HEK293 (cell line): ENCODE measurements around the gene KLK1.

Source experiments
- BCL11A ChIP-seq: fragments of 450-650 bp; formaldehyde crosslinking; IDR thresholded peaks from 2 replicates; pipeline ENCODE4 v1.5.1; 2016; ENCODE audit warnings: low read depth, missing biosample characterization, missing genetic modification characterization
- GFI1B ChIP-seq: fragments of 450-650 bp; formaldehyde crosslinking; IDR thresholded peaks from 2 replicates; pipeline ENCODE4 v1.5.1; 2016; ENCODE audit warnings: missing biosample characterization, missing genetic modification characterization
- GLI4 ChIP-seq: fragments of 450-650 bp; formaldehyde crosslinking; IDR thresholded peaks from 2 replicates; pipeline ENCODE4 v1.5.1; 2016; ENCODE audit warnings: missing biosample characterization, missing genetic modification characterization
- KLF8 ChIP-seq: fragments of 450-650 bp; formaldehyde crosslinking; IDR thresholded peaks from 2 replicates; pipeline ENCODE4 v1.5.1; 2016; ENCODE audit warnings: missing biosample characterization, missing genetic modification characterization
- SETDB1 ChIP-seq: IDR thresholded peaks from one replicate; pipeline ENCODE4 v1.6.1; 2017; ENCODE audit warnings: mild to moderate bottlenecking, low read length, moderate library complexity, mixed read lengths; ENCODE audit not compliant: insufficient read length
- ZBTB48 ChIP-seq: fragments of 450-650 bp; formaldehyde crosslinking; IDR thresholded peaks from 2 replicates; pipeline ENCODE4 v1.5.1; 2016; ENCODE audit warnings: missing biosample characterization, missing genetic modification characterization
- ZBTB7A ChIP-seq: fragments of 450-650 bp; formaldehyde crosslinking; IDR thresholded peaks from 2 replicates; pipeline ENCODE4 v1.5.1; 2016; ENCODE audit warnings: low read depth, missing biosample characterization, missing genetic modification characterization
- ZNF114 ChIP-seq: fragments of 450-650 bp; formaldehyde crosslinking; IDR thresholded peaks from 2 replicates; pipeline ENCODE4 v1.5.0; 2017; ENCODE audit warnings: missing biosample characterization, missing genetic modification characterization
- ZNF184 ChIP-seq: fragments of 450-650 bp; IDR thresholded peaks from 2 replicates; pipeline ENCODE4 v1.5.1; 2018; ENCODE audit warnings: missing biosample characterization, mild to moderate bottlenecking, missing genetic modification characterization
- ZNF202 ChIP-seq: fragments of 450-650 bp; formaldehyde crosslinking; IDR thresholded peaks from 2 replicates; pipeline ENCODE4 v1.5.1; 2016; ENCODE audit warnings: missing biosample characterization, missing genetic modification characterization, borderline replicate concordance
- ZNF24 ChIP-seq: fragments of 450-650 bp; formaldehyde crosslinking; IDR thresholded peaks from 2 replicates; pipeline ENCODE4 v1.5.1; 2016; ENCODE audit warnings: missing biosample characterization, missing genetic modification characterization
- ZNF292 ChIP-seq: fragments of 450-650 bp; formaldehyde crosslinking; IDR thresholded peaks from 2 replicates; pipeline ENCODE4 v1.5.1; 2016; ENCODE audit warnings: low read depth, missing biosample characterization, missing genetic modification characterization, borderline replicate concordance
- ZNF585B ChIP-seq: fragments of 450-650 bp; formaldehyde crosslinking; IDR thresholded peaks from 2 replicates; pipeline ENCODE4 v1.5.1; 2016; ENCODE audit warnings: missing biosample characterization, missing genetic modification characterization
- ZNF596 ChIP-seq: fragments of 450-650 bp; IDR thresholded peaks from 2 replicates; pipeline ENCODE4 v1.5.0; 2018; ENCODE audit warnings: missing biosample characterization, mild to moderate bottlenecking, missing genetic modification characterization, moderate library complexity
- ZNF776 ChIP-seq: fragments of 450-650 bp; formaldehyde crosslinking; IDR thresholded peaks from 2 replicates; pipeline ENCODE4 v1.5.0; 2017; ENCODE audit warnings: missing biosample characterization, missing genetic modification characterization, borderline replicate concordance
- ZNF837 ChIP-seq: fragments of 450-650 bp; formaldehyde crosslinking; IDR thresholded peaks from 2 replicates; pipeline ENCODE4 v1.5.1; 2016; ENCODE audit warnings: missing biosample characterization, missing genetic modification characterization
- TF ChIP-seq, protein P1 (sequence below): fragments of 450-650 bp; formaldehyde crosslinking; IDR thresholded peaks from 2 replicates; pipeline ENCODE4 v1.5.1; 2016; ENCODE audit warnings: missing biosample characterization, missing genetic modification characterization
- TF ChIP-seq, protein P2 (sequence below): fragments of 450-650 bp; formaldehyde crosslinking; IDR thresholded peaks from 2 replicates; pipeline ENCODE4 v1.5.1; 2016; ENCODE audit warnings: missing biosample characterization, missing genetic modification characterization
- TF ChIP-seq, protein P3 (sequence below): fragments of 450-650 bp; formaldehyde crosslinking; IDR thresholded peaks from 2 replicates; pipeline ENCODE4 v1.5.1; 2017; ENCODE audit warnings: missing biosample characterization, missing genetic modification characterization
- TF ChIP-seq, protein P4 (sequence below): fragments of 450-650 bp; formaldehyde crosslinking; IDR thresholded peaks from 2 replicates; pipeline ENCODE4 v1.5.1; 2016; ENCODE audit warnings: missing biosample characterization, missing genetic modification characterization
- TF ChIP-seq, protein P5 (sequence below): sonication (generic); formaldehyde crosslinking; IDR thresholded peaks from 2 replicates; pipeline ENCODE4 v1.8.1; 2022; ENCODE audit warnings: mild to moderate bottlenecking, moderate library complexity, missing genetic modification reagents
- TF ChIP-seq, protein P6 (sequence below): fragments of 450-650 bp; formaldehyde crosslinking; conservative IDR thresholded peaks from 2 replicates; pipeline ENCODE4 v1.5.1; 2016; ENCODE audit warnings: low read depth, missing biosample characterization, missing genetic modification characterization
- TF ChIP-seq, protein P7 (sequence below): fragments of 450-650 bp; formaldehyde crosslinking; IDR thresholded peaks from 2 replicates; pipeline ENCODE4 v1.5.1; 2017; ENCODE audit warnings: missing biosample characterization, missing genetic modification characterization

Gene KLK1

DNA sequence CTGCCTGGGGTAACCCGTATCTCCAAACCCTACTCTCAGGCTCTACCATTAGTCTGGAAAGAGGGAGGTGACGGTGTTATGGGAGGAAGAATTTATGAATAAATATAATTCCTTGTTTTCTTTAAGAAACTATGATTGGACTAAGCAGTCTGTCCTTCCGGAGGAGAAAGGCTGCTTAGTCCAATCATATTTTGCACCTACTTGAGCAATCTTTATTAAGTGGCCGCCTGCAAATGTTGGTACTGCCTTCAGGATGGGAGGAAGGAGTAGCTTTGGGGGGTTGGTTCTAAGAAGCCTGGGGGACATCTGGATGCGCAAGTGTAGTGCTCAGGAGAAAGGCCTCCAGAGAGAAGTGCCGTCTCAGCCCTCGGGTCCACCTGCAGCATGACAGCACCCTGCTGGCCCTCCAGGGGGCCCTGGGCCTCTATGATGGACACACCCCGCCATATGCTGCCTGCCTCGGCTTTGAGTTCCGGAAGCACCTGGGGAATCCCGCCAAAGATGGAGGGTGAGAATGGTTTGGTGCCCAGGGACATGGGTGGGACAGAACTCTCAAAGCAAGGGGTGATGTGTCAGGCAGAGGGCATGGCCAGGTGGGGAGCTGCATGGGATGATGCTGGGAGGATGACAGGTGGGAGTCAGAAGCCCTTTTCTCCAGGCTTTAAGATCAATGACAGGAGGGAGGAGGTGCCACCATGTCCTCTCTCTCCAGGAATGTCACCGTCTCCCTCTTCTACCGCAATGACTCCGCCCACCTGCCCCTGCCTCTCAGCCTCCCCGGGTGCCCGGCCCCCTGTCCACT is 29.3 kb downstream of the KLK1 start (continued):
- TF ChIP-seq ZNF596 (tag by site-specific recombination) (0 out of 2 replicates have a peak, but pooled peaks have one; percentile 26), ZNF114 (tag by site-specific recombination) (no peak), SETDB1 (no peak), ZNF292 (tag by site-specific recombination) (no peak), ZBTB7A (tag by site-specific recombination) (no peak), ZNF202 (tag by site-specific recombination) (no peak), KLF8 (tag by site-specific recombination) (peak; percentile 75; the same call in 1 of the 2 replicates), ZNF24 (tag by site-specific recombination) (peak; percentile 31; the same call in 1 of the 2 replicates), BCL11A (no peak), ZNF585B (tag by site-specific recombination) (no peak), GLI4 (tag by site-specific recombination) (peak; percentile 58; the same call in 1 of the 2 replicates), ZNF184 (no peak), ZBTB48 (tag by site-specific recombination) (peak; percentile 60), GFI1B (no peak), ZNF837 (tag by site-specific recombination) (peak; percentile 68; the same call in 1 of the 2 replicates), ZNF776 (tag by site-specific recombination) (no peak)
- TF ChIP-seq, protein P1, sequence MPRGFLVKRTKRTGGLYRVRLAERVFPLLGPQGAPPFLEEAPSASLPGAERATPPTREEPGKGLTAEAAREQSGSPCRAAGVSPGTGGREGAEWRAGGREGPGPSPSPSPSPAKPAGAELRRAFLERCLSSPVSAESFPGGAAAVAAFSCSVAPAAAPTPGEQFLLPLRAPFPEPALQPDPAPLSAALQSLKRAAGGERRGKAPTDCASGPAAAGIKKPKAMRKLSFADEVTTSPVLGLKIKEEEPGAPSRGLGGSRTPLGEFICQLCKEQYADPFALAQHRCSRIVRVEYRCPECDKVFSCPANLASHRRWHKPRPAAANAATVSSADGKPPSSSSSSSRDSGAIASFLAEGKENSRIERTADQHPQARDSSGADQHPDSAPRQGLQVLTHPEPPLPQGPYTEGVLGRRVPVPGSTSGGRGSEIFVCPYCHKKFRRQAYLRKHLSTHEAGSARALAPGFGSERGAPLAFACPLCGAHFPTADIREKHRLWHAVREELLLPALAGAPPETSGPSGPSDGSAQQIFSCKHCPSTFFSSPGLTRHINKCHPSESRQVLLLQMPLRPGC (tag by site-specific recombination), result peak; percentile 69
- TF ChIP-seq, protein P2, sequence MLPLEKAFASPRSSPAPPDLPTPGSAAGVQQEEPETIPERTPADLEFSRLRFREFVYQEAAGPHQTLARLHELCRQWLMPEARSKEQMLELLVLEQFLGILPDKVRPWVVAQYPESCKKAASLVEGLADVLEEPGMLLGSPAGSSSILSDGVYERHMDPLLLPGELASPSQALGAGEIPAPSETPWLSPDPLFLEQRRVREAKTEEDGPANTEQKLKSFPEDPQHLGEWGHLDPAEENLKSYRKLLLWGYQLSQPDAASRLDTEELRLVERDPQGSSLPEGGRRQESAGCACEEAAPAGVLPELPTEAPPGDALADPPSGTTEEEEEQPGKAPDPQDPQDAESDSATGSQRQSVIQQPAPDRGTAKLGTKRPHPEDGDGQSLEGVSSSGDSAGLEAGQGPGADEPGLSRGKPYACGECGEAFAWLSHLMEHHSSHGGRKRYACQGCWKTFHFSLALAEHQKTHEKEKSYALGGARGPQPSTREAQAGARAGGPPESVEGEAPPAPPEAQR (tag by site-specific recombination), result no peak
- TF ChIP-seq, protein P3, sequence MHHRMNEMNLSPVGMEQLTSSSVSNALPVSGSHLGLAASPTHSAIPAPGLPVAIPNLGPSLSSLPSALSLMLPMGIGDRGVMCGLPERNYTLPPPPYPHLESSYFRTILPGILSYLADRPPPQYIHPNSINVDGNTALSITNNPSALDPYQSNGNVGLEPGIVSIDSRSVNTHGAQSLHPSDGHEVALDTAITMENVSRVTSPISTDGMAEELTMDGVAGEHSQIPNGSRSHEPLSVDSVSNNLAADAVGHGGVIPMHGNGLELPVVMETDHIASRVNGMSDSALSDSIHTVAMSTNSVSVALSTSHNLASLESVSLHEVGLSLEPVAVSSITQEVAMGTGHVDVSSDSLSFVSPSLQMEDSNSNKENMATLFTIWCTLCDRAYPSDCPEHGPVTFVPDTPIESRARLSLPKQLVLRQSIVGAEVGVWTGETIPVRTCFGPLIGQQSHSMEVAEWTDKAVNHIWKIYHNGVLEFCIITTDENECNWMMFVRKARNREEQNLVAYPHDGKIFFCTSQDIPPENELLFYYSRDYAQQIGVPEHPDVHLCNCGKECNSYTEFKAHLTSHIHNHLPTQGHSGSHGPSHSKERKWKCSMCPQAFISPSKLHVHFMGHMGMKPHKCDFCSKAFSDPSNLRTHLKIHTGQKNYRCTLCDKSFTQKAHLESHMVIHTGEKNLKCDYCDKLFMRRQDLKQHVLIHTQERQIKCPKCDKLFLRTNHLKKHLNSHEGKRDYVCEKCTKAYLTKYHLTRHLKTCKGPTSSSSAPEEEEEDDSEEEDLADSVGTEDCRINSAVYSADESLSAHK (tag by site-specific recombination), result no peak
- TF ChIP-seq, protein P4, sequence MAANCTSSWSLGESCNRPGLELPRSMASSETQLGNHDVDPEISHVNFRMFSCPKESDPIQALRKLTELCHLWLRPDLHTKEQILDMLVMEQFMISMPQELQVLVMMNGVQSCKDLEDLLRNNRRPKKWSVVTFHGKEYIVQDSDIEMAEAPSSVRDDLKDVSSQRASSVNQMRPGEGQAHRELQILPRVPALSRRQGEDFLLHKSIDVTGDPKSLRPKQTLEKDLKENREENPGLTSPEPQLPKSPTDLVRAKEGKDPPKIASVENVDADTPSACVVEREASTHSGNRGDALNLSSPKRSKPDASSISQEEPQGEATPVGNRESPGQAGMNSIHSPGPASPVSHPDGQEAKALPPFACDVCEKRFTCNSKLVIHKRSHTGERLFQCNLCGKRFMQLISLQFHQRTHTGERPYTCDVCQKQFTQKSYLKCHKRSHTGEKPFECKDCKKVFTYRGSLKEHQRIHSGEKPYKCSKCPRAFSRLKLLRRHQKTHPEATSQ (tag by site-specific recombination), result no peak
- TF ChIP-seq, protein P5, sequence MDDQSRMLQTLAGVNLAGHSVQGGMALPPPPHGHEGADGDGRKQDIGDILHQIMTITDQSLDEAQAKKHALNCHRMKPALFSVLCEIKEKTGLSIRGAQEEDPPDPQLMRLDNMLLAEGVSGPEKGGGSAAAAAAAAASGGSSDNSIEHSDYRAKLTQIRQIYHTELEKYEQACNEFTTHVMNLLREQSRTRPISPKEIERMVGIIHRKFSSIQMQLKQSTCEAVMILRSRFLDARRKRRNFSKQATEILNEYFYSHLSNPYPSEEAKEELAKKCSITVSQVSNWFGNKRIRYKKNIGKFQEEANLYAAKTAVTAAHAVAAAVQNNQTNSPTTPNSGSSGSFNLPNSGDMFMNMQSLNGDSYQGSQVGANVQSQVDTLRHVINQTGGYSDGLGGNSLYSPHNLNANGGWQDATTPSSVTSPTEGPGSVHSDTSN, result 0 out of 2 replicates have a peak, but pooled peaks have one; percentile 29
- TF ChIP-seq, protein P6, sequence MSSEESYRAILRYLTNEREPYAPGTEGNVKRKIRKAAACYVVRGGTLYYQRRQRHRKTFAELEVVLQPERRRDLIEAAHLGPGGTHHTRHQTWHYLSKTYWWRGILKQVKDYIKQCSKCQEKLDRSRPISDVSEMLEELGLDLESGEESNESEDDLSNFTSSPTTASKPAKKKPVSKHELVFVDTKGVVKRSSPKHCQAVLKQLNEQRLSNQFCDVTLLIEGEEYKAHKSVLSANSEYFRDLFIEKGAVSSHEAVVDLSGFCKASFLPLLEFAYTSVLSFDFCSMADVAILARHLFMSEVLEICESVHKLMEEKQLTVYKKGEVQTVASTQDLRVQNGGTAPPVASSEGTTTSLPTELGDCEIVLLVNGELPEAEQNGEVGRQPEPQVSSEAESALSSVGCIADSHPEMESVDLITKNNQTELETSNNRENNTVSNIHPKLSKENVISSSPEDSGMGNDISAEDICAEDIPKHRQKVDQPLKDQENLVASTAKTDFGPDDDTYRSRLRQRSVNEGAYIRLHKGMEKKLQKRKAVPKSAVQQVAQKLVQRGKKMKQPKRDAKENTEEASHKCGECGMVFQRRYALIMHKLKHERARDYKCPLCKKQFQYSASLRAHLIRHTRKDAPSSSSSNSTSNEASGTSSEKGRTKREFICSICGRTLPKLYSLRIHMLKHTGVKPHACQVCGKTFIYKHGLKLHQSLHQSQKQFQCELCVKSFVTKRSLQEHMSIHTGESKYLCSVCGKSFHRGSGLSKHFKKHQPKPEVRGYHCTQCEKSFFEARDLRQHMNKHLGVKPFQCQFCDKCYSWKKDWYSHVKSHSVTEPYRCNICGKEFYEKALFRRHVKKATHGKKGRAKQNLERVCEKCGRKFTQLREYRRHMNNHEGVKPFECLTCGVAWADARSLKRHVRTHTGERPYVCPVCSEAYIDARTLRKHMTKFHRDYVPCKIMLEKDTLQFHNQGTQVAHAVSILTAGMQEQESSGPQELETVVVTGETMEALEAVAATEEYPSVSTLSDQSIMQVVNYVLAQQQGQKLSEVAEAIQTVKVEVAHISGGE (tag by site-specific recombination), result 0 out of 2 replicates have a peak, but pooled peaks have one; percentile 4
- TF ChIP-seq, protein P7, sequence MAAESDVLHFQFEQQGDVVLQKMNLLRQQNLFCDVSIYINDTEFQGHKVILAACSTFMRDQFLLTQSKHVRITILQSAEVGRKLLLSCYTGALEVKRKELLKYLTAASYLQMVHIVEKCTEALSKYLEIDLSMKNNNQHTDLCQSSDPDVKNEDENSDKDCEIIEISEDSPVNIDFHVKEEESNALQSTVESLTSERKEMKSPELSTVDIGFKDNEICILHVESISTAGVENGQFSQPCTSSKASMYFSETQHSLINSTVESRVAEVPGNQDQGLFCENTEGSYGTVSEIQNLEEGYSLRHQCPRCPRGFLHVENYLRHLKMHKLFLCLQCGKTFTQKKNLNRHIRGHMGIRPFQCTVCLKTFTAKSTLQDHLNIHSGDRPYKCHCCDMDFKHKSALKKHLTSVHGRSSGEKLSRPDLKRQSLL (tag by site-specific recombination), result no peak
